Measurements from ENCODE around the gene ANO2. TPM values are rescaled to one million over a fixed set of nuclear protein-coding genes. Genes with fewer than 3 reads are reported as not detected.

ANO2 gene
- total and polyA plus RNA-seq, 2 experiments from 2014 or later = 2.3 to 4.6 TPM

- H3K4me3 Mint-ChIP-seq = no peak overlapping the region
- H3K27me3 Mint-ChIP-seq (ENCODE audit: insufficient read depth, low read depth, poor library complexity) = no peaks in the 10 kb centered on the region
- no peaks in the 10 kb centered on the region for H3F3A ChIP-seq (replicated peaks; ENCODE audit: low read depth)
- no peaks in the 10 kb centered on the region for H3K27me3 ChIP-seq (ENCODE audit: insufficient read depth)
- no peaks in the 10 kb centered on the region for H3K79me2 ChIP-seq (replicated peaks; ENCODE audit: insufficient read depth)
- no peak overlapping the region for H3K4me3 ChIP-seq
- H3K9me2 ChIP-seq (ENCODE audit: insufficient read depth) = 0 out of 2 replicates have a peak, but pooled peaks cover 3% of the 10 kb centered on the region
- TF ChIP-seq ZNF114 (CRISPR knock-in tag; IDR thresholded peaks at IDR 0.05) (no peak), POLR2AphosphoS5 (IDR thresholded peaks at IDR 0.05; ENCODE audit: low read depth) (no peak), ZNF462 (CRISPR knock-in tag; IDR thresholded peaks at IDR 0.05) (no peak), EZH2phosphoT487 (IDR thresholded peaks at IDR 0.05; ENCODE audit: unreplicated experiment) (no peak), JUNB (IDR thresholded peaks at IDR 0.05; ENCODE audit: unreplicated experiment) (no peak), CREB1 (CRISPR knock-in tag; IDR thresholded peaks at IDR 0.05; ENCODE audit: low read depth) (no peak), ETS1 (IDR thresholded peaks at IDR 0.05) (no peak), STAT1 (IDR thresholded peaks at IDR 0.05; ENCODE audit: unreplicated experiment) (no peak), EZH2 (IDR thresholded peaks at IDR 0.05; ENCODE audit: low read depth, unreplicated experiment) (no peak), NANOG (IDR thresholded peaks at IDR 0.05; ENCODE audit: borderline replicate concordance) (no peak)
- TF ChIP-seq, protein P1, sequence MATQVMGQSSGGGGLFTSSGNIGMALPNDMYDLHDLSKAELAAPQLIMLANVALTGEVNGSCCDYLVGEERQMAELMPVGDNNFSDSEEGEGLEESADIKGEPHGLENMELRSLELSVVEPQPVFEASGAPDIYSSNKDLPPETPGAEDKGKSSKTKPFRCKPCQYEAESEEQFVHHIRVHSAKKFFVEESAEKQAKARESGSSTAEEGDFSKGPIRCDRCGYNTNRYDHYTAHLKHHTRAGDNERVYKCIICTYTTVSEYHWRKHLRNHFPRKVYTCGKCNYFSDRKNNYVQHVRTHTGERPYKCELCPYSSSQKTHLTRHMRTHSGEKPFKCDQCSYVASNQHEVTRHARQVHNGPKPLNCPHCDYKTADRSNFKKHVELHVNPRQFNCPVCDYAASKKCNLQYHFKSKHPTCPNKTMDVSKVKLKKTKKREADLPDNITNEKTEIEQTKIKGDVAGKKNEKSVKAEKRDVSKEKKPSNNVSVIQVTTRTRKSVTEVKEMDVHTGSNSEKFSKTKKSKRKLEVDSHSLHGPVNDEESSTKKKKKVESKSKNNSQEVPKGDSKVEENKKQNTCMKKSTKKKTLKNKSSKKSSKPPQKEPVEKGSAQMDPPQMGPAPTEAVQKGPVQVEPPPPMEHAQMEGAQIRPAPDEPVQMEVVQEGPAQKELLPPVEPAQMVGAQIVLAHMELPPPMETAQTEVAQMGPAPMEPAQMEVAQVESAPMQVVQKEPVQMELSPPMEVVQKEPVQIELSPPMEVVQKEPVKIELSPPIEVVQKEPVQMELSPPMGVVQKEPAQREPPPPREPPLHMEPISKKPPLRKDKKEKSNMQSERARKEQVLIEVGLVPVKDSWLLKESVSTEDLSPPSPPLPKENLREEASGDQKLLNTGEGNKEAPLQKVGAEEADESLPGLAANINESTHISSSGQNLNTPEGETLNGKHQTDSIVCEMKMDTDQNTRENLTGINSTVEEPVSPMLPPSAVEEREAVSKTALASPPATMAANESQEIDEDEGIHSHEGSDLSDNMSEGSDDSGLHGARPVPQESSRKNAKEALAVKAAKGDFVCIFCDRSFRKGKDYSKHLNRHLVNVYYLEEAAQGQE (IDR thresholded peaks at IDR 0.05; ENCODE audit: unreplicated experiment) = no peak
- TF ChIP-seq, protein P2, sequence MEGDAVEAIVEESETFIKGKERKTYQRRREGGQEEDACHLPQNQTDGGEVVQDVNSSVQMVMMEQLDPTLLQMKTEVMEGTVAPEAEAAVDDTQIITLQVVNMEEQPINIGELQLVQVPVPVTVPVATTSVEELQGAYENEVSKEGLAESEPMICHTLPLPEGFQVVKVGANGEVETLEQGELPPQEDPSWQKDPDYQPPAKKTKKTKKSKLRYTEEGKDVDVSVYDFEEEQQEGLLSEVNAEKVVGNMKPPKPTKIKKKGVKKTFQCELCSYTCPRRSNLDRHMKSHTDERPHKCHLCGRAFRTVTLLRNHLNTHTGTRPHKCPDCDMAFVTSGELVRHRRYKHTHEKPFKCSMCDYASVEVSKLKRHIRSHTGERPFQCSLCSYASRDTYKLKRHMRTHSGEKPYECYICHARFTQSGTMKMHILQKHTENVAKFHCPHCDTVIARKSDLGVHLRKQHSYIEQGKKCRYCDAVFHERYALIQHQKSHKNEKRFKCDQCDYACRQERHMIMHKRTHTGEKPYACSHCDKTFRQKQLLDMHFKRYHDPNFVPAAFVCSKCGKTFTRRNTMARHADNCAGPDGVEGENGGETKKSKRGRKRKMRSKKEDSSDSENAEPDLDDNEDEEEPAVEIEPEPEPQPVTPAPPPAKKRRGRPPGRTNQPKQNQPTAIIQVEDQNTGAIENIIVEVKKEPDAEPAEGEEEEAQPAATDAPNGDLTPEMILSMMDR (conservative IDR thresholded peaks at IDR 0.05; ENCODE audit: low read depth in 2 of 2) = no peak
- ATAC-seq (no peak), DNase-seq (ENCODE audit: low spot score) (no peak)
- no peak overlapping the region for H2AFZ ChIP-seq
- H3K27ac ChIP-seq (ENCODE audit: low read depth) = no peak overlapping the region
- H3K9me3 Mint-ChIP-seq = peaks cover 6% of the 10 kb centered on the region
- no peak overlapping the region for H3K27ac Mint-ChIP-seq
- no peaks in the 10 kb centered on the region for H3K36me3 Mint-ChIP-seq (ENCODE audit: low read depth)
- H4K20me1 ChIP-seq (replicated peaks; ENCODE audit: insufficient read depth) = no peaks in the 10 kb centered on the region
- H3K4me1 ChIP-seq (ENCODE audit: insufficient read depth) = no peaks in the 10 kb centered on the region
- no peaks in the 10 kb centered on the region for H3K36me3 ChIP-seq (ENCODE audit: insufficient read depth)
- no peak overlapping the region for H3K4me2 ChIP-seq
- peaks cover 8% of the 10 kb centered on the region for H3K4me1 Mint-ChIP-seq
These were observed 238.8 kb downstream of the ANO2 start for GRCh38 chr12:5706247-5706646.

Data from GM23338 (cell line).